Ecto neural progenitor cell (in vitro differentiated cells): ENCODE results near the gene KDM4D.
"Not testable (repeated sequence)": the region's sequence is repeated elsewhere in the genome, so short reads cannot be mapped to it uniquely, and the experiment has no call there.

Source experiments
- DNase-seq: peaks from one replicate; pipeline ENCODE4 v3.0.0-alpha.2; 2018; ENCODE audit warnings: low spot score

The KDM4D gene

GRCh38 chr11:94958121-94958696, 15.3 kb upstream of the KDM4D start:
- DNase-seq, result no peak

DNA sequence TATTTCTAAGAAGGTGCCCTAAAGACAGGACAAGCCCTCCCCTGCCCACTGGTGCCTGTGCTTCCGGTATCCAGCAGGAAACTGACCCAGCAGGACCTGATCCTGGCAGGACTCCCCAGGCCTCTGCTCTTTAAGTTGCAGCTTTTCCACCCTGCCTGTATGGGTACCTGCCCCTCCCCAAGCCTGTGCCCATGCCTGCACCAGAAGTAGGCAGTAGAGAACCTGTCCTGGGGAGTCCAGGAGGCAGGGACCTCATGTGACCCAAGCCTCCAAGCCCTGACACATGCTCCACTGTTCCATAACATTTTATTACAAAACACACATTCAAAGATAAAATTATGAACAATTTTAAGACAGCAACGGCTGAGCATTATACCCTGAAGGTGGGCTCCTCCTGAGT, 14.3 kb upstream of the KDM4D start:
- DNase-seq, result no peak

GRCh38 chr11:94960488-94960887, 13.0 kb upstream of the KDM4D start:
- no peak for DNase-seq

DNA sequence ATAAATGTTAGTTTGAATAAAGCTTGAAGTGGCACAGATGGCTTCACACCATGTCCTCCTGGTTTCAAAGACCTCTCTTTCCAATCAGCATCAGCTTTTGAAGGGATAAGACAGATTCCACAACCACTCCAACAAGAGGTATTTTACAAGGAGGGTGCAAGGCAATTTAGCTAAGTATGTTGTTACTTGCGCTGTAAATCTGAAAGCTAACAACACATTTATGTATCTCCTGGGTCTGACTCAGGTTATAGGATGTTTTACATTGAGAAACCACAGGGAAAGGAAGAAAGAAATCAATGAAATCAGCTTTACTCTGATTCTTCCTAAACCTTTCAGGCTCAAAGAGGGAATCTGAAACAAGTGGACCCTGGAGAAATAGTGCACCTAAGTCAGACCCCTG, 12.3 kb upstream of the KDM4D start:
- no peak for DNase-seq

DNA sequence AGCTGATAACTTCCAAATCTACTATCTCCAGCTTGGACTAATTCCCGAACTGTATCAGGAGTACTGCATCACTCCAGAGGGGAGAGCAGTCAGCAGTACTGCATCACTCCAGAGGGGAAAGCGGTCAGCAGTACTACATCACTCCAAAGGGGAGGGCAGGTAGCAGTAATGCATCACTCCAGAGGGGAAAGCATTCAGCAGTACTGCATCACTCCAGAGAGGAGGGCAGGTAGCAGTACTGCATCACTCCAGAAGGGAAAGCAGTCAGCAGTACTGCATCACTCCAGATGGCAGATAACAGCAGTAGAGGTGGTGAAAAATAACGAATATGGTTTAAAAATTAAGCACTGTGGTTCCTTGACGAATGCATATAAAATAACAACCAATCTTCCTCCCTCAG, 8.6 kb upstream of the KDM4D start:
- no peak for DNase-seq

DNA sequence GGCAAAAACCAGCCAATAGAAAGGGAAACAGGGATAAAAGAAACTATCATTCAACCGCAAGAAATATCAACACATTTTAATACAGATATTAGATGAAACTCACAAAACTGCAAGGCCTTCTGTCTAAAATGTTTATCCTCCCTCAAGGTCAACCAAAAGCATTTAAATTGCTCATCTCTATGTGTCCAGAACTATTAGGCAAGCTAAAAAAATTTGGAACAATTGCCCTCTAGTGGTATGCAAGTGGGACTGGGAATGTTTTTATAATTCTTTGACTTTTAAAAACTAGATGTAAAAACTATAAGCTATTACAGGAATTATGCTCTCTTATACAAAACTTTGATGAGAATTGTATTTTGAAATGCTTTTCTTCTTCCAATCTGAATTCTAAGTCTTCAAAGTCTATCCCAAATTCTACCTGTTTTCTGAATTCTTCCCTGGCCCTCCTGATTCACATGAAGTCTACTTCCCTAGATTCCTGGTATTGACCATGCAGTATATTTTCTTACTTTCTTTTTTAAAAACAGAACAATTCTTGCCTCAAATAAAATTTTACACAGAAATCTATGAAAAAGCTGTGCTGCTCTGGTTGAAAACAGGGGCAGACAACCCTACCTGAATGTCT, 5.1 kb upstream of the KDM4D start:
- no peak for DNase-seq

- DNase-seq, result no peak
These were observed 810 bp upstream of the KDM4D start for GRCh38 chr11:94972700-94973098.

DNA sequence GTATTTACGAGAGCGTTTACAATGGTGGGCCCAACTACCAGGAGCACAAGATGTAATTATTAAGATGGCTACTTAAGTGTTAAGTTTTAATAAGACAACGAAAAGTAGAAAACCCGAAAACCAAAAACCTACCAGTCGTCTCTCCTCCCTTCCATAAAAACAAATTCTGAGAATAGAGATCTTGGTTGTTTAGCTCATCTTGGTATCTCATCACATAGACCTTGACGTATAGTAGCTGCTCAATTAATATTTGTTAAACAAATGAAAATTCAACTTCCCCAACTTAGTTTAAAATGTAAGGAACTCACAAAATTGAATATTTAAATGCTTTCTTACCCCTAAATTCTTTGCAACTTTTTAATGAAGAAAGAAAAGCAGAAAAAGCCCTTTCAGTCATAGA, 669 bp downstream of the KDM4D start:
- DNase-seq, result no peak

DNA sequence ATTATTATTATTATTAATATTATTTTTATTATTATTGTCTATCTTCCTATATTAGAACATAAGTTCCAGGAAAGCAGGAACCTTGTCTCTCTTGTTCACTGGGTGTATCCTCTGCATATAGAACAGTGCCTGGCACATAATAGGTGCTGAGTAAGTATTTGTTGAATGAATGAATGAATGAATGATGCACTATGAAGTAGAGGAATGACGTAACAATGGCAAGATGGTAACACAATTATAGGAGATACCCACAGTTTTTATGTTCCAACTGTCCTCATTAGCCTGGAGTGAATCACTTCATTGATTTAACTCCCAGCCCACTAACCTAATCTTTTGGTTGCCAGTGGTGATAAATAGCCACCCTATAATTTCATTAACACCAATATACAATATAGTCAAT, 2.1 kb downstream of the KDM4D start:
- DNase-seq, result no peak

DNA sequence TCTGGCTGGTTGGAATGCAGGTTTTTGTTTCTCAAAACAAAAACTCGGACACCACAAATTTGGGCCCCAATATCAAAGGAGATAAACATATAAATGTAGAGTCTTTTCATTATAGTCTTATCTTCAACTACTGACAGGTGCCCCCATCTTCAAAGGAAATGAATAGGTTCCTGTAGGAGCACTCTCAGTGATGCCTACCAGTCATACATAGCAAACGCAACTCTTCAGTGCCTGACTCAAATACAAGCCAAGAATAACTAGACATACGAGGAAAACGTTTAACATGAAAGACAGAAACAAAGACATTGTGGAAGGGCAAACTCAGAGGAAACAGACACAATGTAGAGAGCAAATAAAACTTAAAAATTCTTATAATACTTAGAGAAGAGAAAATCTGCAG, 13.9 kb downstream of the KDM4D start:
- no peak for DNase-seq

GRCh38 chr11:94988748-94989147, 15.2 kb downstream of the KDM4D start:
- no peak for DNase-seq

DNA sequence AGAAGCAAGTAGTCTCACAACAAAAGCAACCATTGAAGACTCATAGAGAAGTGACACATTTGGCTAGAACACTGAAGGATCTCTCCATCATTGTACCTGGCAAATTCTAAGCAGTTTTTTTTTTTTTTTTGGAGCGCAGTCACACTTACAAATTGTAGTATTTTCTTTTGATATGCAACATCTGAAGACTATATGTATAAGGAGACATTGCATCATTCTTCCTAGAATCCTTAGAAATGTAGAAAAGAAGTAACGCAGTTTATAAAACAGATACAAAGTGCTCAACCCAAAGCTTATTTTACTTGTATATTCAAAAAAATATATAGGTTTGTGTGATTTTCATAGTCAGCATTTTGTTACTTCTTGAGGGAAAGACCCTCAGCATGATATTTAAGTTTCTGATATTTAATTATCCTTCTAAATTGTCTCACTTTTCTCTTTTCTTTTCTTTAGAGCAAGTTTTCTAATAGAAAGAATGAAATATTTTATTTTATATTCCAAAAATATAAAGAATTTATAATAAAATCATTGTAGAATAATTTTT, 20.0 kb downstream of the KDM4D start:
- DNase-seq, result no peak

DNA sequence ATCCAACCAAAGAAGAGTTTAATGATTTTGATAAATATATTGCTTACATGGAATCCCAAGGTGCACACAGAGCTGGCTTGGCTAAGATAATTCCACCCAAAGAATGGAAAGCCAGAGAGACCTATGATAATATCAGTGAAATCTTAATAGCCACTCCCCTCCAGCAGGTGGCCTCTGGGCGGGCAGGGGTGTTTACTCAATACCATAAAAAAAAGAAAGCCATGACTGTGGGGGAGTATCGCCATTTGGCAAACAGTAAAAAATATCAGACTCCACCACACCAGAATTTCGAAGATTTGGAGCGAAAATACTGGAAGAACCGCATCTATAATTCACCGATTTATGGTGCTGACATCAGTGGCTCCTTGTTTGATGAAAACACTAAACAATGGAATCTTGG, 23.9 kb downstream of the KDM4D start:
- DNase-seq, result no peak

DNA sequence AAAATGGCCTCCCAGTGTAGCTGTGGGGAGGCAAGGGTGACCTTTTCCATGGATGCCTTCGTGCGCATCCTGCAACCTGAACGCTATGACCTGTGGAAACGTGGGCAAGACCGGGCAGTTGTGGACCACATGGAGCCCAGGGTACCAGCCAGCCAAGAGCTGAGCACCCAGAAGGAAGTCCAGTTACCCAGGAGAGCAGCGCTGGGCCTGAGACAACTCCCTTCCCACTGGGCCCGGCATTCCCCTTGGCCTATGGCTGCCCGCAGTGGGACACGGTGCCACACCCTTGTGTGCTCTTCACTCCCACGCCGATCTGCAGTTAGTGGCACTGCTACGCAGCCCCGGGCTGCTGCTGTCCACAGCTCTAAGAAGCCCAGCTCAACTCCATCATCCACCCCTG, 24.8 kb downstream of the KDM4D start:
- no peak for DNase-seq

- no peak for DNase-seq
These were observed 30.2 kb downstream of the KDM4D start for GRCh38 chr11:95003716-95004115.

DNA sequence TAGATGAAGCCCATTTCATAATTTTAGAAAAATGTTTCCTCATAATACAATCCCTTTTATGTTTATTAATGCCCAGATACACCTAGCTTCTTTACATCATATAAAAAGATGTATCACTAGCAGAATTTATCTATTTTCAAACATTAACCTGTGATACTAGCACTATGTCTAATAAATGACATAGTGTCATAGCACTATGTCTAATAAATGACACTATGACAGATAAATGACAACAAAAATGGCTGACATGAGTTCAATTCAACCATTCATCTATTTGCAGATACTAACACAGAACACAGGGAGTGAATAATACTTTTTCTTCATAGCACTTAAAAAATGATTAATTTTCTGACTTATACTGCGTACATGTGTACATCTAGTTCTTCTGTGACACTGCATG, 32.1 kb downstream of the KDM4D start:
- DNase-seq, result no peak

DNA sequence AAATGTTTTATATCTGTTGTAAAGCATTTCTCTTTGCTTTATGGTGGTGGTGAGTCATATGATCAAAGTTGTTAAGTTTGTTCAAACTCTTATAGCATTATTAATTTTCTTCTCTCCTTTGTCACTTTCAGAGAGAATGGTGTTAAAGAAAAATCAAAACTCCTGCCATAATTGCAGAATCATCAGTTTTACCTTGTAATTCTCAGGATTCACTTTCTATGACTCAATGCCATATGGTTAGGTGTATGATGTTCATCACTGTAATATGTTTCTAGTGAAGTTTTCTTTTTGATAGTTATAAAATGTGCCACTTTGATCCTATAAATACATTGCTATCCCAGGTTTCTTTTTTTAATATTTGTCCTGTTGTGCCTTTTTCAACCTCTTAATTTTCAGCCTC, 37.9 kb downstream of the KDM4D start:
- DNase-seq, result no peak

GRCh38 chr11:95014184-95014821, 40.8 kb downstream of the KDM4D start:
- no peak for DNase-seq

DNA sequence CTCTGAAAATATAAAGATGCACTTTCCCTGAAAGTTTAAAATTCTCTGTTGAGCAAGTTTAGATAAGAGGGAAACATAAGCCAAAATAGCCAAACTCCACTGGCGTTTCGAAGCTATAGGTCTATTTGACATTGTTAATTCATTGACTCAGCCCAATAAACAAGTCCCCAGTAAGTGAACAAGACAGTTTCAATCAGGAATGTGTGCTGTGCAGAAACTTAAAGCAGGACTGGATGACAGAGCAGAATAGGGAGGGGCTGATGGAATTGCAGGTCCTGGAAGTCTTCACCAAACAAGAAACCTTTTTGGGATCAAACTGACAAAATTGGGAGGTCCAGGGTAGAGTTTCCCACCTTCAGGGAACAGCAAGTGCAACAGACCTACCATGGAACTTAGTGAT, 42.6 kb downstream of the KDM4D start:
- no peak for DNase-seq

GRCh38 chr11:95021468-95021867, 48.0 kb downstream of the KDM4D start:
- DNase-seq, result not testable (repeated sequence)

DNA sequence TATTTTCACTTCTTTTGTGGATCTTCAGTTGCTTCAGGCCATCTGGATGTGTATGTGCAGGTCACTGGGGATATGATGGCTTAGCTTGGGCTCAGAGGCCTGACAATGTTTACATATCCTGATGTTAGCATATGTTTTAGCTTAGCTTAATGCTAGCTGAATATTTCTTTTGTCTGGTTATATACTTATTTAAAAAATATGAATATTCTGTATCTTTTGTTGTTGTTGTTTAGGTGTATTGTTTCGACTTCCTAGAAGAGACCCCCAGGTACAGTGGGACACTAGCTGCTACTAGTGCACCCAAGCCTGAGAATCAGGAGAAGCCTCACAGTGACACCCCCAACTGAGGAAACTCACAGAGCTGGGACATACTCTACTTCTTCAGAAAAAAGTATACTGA, 51.4 kb downstream of the KDM4D start, which contains the start of gene KDM4E:
TSS of gene KDM4E (plus strand) at position 301 of the 400 bp plus-strand sequence. CDS start 300 bp downstream, outside the sequence.
- DNase-seq, result no peak

GRCh38 chr11:95025594-95025993, 52.1 kb downstream of the KDM4D start:
- DNase-seq, result not testable (repeated sequence)

DNA sequence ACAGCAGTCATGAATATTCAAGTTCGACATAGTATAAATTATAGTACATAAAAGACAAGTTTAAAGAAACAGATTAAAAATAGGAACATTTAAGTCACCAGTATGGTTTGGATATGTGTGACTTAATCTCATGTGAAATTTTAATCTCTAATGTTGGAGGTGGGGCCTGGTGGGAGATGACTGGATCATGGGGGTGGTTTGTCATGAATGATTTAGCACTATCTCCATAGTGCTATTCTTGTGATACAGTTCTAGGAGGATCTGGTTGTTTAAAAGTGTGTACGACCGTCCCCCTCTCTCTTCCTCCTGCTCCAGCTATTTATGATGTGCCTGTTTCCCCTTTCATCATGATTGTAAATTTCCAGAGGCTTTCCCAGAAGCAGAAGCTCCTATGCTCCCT, 54.8 kb downstream of the KDM4D start:
- DNase-seq, result no peak

DNA sequence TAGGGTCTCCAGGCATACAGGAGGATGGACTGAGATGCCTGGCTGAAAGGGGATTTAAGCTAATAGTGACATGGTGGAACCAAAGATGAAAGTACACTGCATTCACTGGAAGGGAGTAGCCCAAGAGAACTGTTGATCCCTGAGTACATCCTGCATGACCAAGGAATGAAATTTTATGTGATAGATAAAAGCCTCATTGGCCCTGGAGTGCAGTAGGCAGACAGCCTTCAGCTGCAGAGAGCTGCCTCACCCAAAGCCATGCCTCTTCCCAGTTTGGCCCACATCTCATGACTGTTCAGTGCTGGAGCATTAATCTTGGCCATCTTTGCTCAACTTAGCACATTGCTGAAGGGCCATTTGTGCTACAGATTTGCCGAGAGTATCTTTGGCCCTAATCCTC, 59.5 kb downstream of the KDM4D start:
- DNase-seq, result no peak
